ENCODE measurements around the gene GLI2.

Gene GLI2

DNA sequence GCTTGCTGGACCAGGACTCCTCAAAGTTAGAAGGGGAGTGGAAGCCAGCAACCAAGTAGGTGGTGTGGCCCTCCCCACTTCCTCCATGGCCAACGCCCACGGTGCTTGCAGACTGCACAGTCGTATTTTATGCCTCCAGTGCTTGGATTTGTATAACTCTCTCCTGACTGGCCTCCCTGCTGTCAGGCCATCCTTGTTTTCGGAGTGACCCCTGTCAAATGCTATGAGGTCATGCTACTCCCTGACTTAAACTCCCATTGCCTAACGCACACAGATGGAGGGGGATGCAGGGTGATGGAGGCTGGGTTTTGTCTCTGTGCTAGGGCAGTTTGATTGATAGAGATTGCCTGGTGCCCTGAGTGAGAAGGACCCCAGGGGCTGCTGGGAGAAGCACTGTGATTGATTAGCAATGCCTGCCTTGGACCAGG, 36.1 kb downstream of the GLI2 start:
- no peak for DNase-seq

- no peak for DNase-seq
Measured at GRCh38 chr2:120772261-120772660, 36.6 kb downstream of the GLI2 start.

DNA sequence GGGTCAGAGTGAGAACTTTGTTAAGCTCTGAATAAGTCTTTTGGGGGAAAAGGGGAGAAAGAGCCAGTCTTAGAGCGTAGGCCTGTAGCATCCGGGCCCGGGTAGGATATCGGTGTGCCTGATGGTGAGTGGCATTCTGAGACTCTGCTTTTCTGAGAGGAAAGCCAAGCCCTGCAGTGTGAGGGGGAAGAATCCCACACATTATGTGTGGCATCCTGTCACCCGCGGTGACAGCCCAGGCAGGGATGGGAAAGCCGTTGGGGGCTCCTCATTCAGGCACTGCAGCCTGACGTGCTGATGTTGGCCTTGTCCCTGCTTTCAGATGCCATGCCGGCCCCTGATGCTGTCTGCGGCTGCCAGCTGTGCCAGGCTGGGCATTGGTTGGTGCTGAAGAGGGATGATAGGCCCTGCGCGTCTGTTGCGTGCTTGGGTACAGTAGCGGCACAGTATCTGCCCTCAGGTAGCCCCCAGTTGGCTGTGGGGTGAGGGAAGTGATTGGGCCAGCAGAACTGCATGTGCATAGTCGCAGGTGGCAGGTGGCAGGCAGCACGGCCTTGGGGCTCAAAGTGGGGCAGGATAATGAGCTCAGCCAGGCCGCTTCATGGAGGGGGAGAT, 37.6 kb downstream of the GLI2 start:
- no peak for DNase-seq

GRCh38 chr2:120774557-120775160, 39.0 kb downstream of the GLI2 start:
- DNase-seq, result no peak

DNA sequence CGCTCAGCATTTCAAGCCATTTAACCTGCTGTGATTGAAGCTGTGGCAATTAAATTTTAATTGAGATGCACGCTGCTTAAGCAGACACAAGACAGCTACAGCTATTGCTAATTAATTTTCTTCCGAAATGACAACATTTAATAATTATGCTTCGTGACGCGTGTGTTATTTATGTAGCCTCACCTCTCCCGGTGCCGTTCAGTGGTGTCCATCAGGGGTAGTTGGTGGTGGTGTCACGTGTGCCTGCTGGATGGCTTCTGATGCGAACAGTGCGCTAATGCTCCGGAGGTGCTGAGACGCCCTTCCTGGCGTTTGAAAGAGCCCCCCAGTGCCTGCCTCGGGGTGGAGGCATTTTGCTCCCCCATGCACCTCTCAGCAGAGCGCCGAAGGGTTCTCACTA, 39.5 kb downstream of the GLI2 start:
- DNase-seq, result no peak

GRCh38 chr2:120775801-120776589, 40.3 kb downstream of the GLI2 start:
- DNase-seq, result no peak

DNA sequence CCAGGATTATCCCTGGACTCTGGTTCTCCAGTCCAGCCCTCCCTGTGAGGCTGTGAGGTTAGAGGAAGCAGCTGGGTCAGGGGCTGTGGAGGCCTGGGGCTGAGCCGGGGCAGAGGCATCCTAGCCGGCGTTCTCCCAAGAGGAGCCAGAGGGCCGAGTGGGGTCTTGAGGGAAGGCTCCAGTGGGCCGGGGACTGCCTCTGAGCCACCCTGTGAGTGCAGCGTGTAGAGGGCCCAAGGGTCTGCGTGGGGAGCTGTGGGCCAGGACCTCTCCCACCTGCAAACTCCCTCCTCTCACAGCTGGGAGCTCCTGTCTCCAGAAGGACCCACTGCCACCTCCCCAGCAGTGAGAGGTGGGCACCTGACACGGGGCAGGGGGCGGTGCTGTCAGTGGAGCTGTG, 41.0 kb downstream of the GLI2 start:
- DNase-seq, result no peak

GRCh38 chr2:120777170-120777751, 41.6 kb downstream of the GLI2 start:
- DNase-seq, result no peak

DNA sequence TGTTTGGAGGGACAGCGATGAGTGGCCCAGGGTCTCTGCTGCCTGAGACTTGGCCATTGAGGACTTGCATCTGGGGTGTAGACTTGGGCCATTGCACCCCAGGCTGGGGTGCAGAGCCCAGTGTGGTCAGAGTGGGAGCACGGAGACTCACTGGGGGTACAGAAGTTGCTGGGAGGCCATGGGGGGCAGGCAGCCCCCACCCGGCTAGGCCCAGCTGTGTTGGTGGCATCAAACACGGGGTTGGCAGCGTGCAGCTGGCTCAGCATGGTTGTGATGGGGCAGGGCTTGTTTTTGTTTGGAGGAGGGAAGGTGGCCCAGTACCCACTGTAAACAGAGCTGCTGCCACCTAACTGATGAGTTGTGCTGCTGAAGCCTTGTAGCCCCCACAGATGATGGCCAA, 42.1 kb downstream of the GLI2 start:
- no peak for DNase-seq

- DNase-seq, result no peak
Measured at GRCh38 chr2:120778244-120778643, 42.6 kb downstream of the GLI2 start.

DNA sequence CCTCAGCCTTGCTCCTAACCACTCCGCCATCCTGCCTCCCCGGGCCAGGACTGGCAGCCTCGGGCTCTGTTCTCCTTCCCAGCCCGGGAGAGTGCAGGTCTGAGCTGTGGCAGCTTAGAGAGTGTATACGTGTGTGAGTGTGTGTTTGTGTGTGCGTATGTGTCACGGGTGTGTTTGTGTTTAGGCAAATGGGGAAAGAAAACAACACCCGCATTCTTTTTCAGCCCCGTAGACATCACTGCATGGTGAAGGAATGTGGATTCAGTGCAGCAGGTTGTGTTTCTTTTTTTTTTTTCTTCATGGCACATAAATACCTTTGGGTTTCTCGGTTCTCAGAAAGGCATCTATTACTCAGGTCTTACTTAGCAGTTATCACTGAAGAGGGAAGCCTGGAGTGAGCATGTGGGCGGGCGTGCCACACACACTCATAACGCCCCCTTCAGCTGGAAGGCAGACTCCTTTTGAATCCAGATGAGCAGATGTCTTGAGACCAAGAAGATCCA, 44.2 kb downstream of the GLI2 start:
- DNase-seq, result peak; percentile 87

- DNase-seq, result no peak
Measured at GRCh38 chr2:120780402-120780801, 44.7 kb downstream of the GLI2 start.

- peak; percentile 67 for DNase-seq
Measured at GRCh38 chr2:120783371-120783791, 47.7 kb downstream of the GLI2 start.

- DNase-seq, result no peak
Measured at GRCh38 chr2:120783969-120784372, 48.3 kb downstream of the GLI2 start.

All from fibroblast of upper back skin (primary cell).